Heart right ventricle (tissue), 16 donors: ENCODE data around the gene NEO1. TPM values are rescaled to one million over a fixed set of nuclear protein-coding genes. Genes with fewer than 3 reads are reported as not detected.

Experiments used
- ATAC-seq, 8 donors: fragments of 200-7000 bp; cut with Tn5 transposase; one replicate each; pipeline ENCODE4 v1.9.1; 2020; ENCODE audit warnings: mild to moderate bottlenecking in 8 of 8, moderate library complexity in 8 of 8, moderate number of reproducible peaks in 1 of 8
- DNase-seq, 2 donors: peaks; one replicate each; pipeline ENCODE4 v3.0.0-alpha.2; 2020
- H3K27ac ChIP-seq, 10 donors: fragments of 200-600 bp; sonication (generic) in 2 of 10; one replicate each; pipeline versions ENCODE4 v1.5.0 to v1.8.0; 2020 to 2022; ENCODE audit warnings: mild to moderate bottlenecking in 3 of 10
- H3K27me3 ChIP-seq, 7 donors: fragments of 200-600 bp; one replicate each; pipeline ENCODE4 v1.8.0; 2021 to 2022; ENCODE audit warnings: mild to moderate bottlenecking in 2 of 7
- H3K36me3 ChIP-seq, 9 donors: fragments of 200-600 bp; sonication (generic) in 1 of 9; one replicate each; pipeline versions ENCODE4 v1.5.0 to v1.8.0; 2020 to 2022; ENCODE audit warnings: mild to moderate bottlenecking in 2 of 9
- H3K4me1 ChIP-seq, 9 donors: fragments of 200-600 bp; sonication (generic) in 1 of 9; one replicate each; pipeline versions ENCODE4 v1.5.0 to v1.8.0; 2020 to 2022; ENCODE audit warnings: mild to moderate bottlenecking in 4 of 9
- H3K4me3 ChIP-seq, 10 donors: fragments of 200-600 bp; sonication (generic) in 2 of 10; one replicate each; pipeline versions ENCODE4 v1.5.0 to v1.8.0; 2020 to 2022; ENCODE audit warnings: mild to moderate bottlenecking in 7 of 10, moderate library complexity in 2 of 10
- H3K9me3 ChIP-seq, 11 donors: fragments of 200-600 bp in 10 of 11; sonication (generic) in 2 of 11; one replicate each; pipeline versions ENCODE4 v1.5.0 to v1.8.0; 2013 to 2022; ENCODE audit warnings: mild to moderate bottlenecking in 2 of 11, control low read depth in 1 of 11, moderate library complexity in 1 of 11
- WGBS, 2 donors: extraction: QIAGEN DNeasy Blood & Tissue Kit; methylation state at CpG; one replicate each; pipeline ENCODE4 v1.1.7; 2013; ENCODE audit warnings: inconsistent platforms in 1 of 2; 5-methylcytosine and 5-hydroxymethylcytosine counted together
- intact Hi-C, 10 donors: fragments of 100-400 bp; cut with DNase I; formaldehyde crosslinking; loops; one replicate each; pipeline versions ENCODE4 v1.11.1 to v1.14.2; 2022
- polyA plus RNA-seq, 2 donors: library from polyadenylated mRNA; stranded (reverse); fragments of 200-250 nt; gene quantifications; one replicate each; pipeline ENCODE4 v1.2.3, GENCODE V29; 2013
- total RNA-seq, 10 donors: library from RNA; stranded (reverse); fragmentation: NEBNext Ultra II Directional in 3 of 10; extraction: Animal tissue kit (Norgen Biotek cat#: 25700) in 3 of 10; gene quantifications; one replicate each; pipeline versions ENCODE4 v1.2.1 to v1.2.4, GENCODE V29; 2021 to 2023
- TF ChIP-seq, protein P1 (sequence below), 9 donors: fragments of 200-600 bp; sonication (generic) in 2 of 9; IDR thresholded peaks; one replicate each; pipeline versions ENCODE4 v1.5.0 to v1.8.0; 2021 to 2022; ENCODE audit warnings: antibody characterized with exemption in 9 of 9, mild to moderate bottlenecking in 5 of 9, moderate library complexity in 1 of 9
- donor health status: Arrhythmogenic right ventricular cardiomyopathy.
- donor health status: ischemic (EF 13 %, LVEDD 7.1; RV severe dilation, severe dysfunction).
- donor health status: healthy with polysubstance abuse.
- donor health status: DM: no; HTN: yes; CAD: no.
- donor health status: DM: no; HTN: no; CAD: no.
- donor health status: ischemic (EF 25% LVEDD 6.9; RV normal size, moderate dysfunction).
- donor health status: ischemic (EF 25% LVEDD 5.7; RV mildly dilated, moderate dysfunction).
- donor health status: healthy.
- donor health status: DM: yes; HTN: yes; CAD: no.
- donor health status: Ischemic cardiomyopathy.
- donor health status: ischemic (EF 35%, LVEDD 5.7; RV mildly dilated, moderate dysfunction).
- donor health status: nonischemic (EF 11% LVEDD 7.7; RV severe dilation, severe dysfunction).
- donor health status: DM: yes; HTN: yes; CAD: no.
- donor health status: PGD.
- donor health status: ischemic (EF 29% LVEDD 5.4; RV normal size, mild dysfunction).
- donor health status: nonischemic (EF 23%, LVEDD 6.1; RV moderate dilation, normal function).

Gene NEO1
- total and polyA plus RNA-seq, 12 donors: 3.4 to 16.9 (median 11.6) TPM

DNA sequence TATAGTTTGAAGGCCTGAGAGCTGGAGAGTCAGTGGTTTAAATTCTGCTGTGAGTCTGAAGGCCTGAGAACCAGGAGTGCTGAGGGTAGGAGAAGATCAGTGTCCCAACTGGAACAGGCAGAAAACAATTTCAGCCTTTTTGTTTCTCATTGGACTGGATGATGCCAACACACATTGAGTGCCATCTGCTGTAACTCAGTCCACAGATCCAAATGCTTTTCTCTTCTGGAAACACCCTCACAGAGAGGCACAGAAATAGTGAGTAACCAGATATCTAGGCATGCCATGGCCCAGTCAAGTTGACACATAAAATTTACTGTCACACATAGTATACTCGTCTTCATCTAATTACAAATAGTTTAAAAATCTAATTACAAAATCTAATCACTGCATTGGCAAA lies 100.8 kb downstream of the NEO1 start:
- 90 to 98% methylated on average over 1 of the region's 1 CpG for WGBS, 2 donors
- DNase-seq (no peak), ATAC-seq (no peak)
- Histone ChIP-seq H3K4me1 (no peaks in the 10 kb centered on the region), H3K27ac (no peak overlapping the region), H3K9me3 (peaks cover 0 to 40% (median 16%) of the 10 kb centered on the region in 11 donors), H3K27me3 (no peaks in the 10 kb centered on the region), H3K4me3 (no peak overlapping the region), H3K36me3 (peaks cover 0 to 7% (median 0%) of the 10 kb centered on the region in 9 donors)
- intact Hi-C loops: no loop called here
- TF ChIP-seq, protein P1, sequence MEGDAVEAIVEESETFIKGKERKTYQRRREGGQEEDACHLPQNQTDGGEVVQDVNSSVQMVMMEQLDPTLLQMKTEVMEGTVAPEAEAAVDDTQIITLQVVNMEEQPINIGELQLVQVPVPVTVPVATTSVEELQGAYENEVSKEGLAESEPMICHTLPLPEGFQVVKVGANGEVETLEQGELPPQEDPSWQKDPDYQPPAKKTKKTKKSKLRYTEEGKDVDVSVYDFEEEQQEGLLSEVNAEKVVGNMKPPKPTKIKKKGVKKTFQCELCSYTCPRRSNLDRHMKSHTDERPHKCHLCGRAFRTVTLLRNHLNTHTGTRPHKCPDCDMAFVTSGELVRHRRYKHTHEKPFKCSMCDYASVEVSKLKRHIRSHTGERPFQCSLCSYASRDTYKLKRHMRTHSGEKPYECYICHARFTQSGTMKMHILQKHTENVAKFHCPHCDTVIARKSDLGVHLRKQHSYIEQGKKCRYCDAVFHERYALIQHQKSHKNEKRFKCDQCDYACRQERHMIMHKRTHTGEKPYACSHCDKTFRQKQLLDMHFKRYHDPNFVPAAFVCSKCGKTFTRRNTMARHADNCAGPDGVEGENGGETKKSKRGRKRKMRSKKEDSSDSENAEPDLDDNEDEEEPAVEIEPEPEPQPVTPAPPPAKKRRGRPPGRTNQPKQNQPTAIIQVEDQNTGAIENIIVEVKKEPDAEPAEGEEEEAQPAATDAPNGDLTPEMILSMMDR (IDR thresholded peaks at IDR 0.05): no peak

DNA sequence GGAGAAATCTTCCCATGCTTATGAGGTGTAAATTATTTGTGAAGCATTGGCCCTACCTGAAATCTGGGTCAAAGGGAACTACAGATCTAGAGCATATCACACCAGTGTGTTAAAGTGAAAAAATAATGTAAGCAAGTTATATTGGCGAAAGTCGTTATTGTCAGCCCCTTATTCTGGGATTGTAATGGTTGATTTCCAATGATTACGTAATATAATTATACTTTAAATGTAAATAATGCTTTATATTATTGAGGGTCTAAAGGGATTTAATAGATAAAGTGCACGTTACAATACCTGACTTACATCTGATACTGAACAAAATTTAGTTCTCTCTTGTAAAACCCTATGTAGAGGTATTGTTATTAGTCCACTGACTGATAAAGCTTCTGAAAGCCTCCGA lies 101.2 kb downstream of the NEO1 start:
- Histone ChIP-seq H3K9me3 (peaks cover 0 to 40% (median 16%) of the 10 kb centered on the region in 11 donors), H3K27ac (no peak overlapping the region), H3K27me3 (no peaks in the 10 kb centered on the region), H3K4me3 (no peak overlapping the region), H3K4me1 (no peaks in the 10 kb centered on the region), H3K36me3 (peaks cover 0 to 7% (median 0%) of the 10 kb centered on the region in 9 donors)
- 95 to 96% methylated on average over 5 of the region's 5 CpGs for WGBS, 2 donors
- no peak for DNase-seq
- TF ChIP-seq, protein P1 (IDR thresholded peaks at IDR 0.05): no peak
- no peak for ATAC-seq
- intact Hi-C loops: no loop called here

DNA sequence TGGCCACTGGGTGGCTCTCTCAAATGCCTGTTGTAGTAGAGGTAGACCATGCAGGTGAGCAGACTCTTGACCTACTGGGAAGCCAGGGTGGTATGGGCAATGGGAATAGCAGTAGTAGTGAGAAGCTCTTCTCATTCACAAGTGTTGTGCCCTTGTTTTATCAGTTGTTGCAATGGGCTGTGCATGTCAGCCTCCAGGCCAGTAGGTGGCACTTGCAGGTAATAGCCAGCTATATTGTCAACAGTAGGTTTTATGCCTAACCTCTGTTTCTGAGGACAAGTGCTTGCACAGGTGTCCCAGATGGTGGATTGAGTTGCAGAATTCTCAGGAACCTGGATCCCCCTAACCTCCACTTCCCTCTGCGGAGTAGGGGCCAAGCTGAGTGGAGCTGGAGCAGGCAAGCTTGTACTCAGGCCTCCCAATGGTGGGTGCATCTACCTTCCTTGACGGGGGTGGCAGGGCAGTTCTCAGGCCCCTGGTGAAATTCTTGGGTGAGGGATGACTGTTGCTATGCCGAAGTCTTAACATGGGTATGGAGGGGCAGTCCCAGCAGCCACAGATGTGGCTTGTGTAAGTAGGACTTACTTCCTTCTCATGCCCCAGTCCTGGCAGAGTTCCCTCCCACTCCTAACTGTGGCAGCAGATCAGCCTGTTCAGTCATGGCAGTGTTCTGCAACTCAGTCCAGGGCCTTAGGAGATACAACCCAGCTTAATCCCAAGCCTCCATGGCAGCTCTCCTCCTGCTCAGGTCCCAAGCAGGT lies 104.3 kb downstream of the NEO1 start:
- intact Hi-C loops: no loop called here
- Histone ChIP-seq H3K4me1 (no peaks in the 10 kb centered on the region), H3K27me3 (no peaks in the 10 kb centered on the region), H3K36me3 (peaks cover 0 to 7% (median 0%) of the 10 kb centered on the region in 9 donors), H3K27ac (no peak overlapping the region), H3K4me3 (no peak overlapping the region), H3K9me3 (peaks cover 0 to 39% (median 16%) of the 10 kb centered on the region in 11 donors)
- 97 to 98% methylated on average over 3 of the region's 3 CpGs for WGBS, 2 donors
- DNase-seq (no peak), ATAC-seq (no peak)
- TF ChIP-seq, protein P1 (IDR thresholded peaks at IDR 0.05): no peak

DNA sequence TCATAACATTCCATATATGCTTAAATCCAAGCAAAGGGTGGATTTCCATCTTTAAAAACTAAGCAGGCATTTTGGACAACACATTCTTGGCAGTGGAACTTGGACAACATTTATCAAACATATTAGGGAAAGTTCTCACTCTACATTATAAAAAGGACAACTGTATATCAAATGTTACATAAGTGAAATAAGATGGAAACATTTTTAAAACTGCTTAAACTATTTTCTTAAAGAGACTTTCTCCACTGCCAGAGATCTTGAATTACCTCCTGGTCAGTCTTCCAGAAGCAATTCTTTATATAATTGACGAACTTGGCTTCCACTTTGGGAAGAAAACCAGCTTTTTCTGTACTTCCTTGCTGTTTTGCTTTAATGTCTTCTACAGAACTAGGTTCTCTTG lies 109.3 kb downstream of the NEO1 start:
- ATAC-seq (no peak), DNase-seq (no peak)
- intact Hi-C loops: no loop called here
- no peak overlapping the region for H3K4me3 ChIP-seq
- TF ChIP-seq, protein P1 (IDR thresholded peaks at IDR 0.05): no peak
- 59 to 72% methylated on average over 1 of the region's 1 CpG for WGBS, 2 donors
- peaks cover 0 to 8% (median 0%) of the 10 kb centered on the region in 9 donors for H3K36me3 ChIP-seq
- no peaks in the 10 kb centered on the region for H3K4me1 ChIP-seq
- H3K27me3 ChIP-seq: no peaks in the 10 kb centered on the region
- no peak overlapping the region for H3K27ac ChIP-seq
- H3K9me3 ChIP-seq: peaks cover 0 to 13% (median 0%) of the 10 kb centered on the region in 11 donors
